Measurements from ENCODE around the gene ZG16. TPM values are rescaled to one million over a fixed set of nuclear protein-coding genes. Genes with fewer than 3 reads are reported as not detected.
"Not testable (repeated sequence)": the region's sequence is repeated elsewhere in the genome, so short reads cannot be mapped to it uniquely, and the experiment has no call there.

The ZG16 gene
- total RNA-seq, 1 experiment from 2014 or later: not detected

GRCh38 chr16:29791845-29792807, 14.1 kb downstream of the ZG16 start (continued):
- TF ChIP-seq ZNF281 (CRISPR knock-in tag; IDR thresholded peaks at IDR 0.05) (no peak), FOXK1 (CRISPR knock-in tag; IDR thresholded peaks at IDR 0.05) (no peak), HMGA2 (CRISPR knock-in tag; IDR thresholded peaks at IDR 0.05) (no peak), CTCF (IDR thresholded peaks at IDR 0.05) (no peak), HMGXB4 (CRISPR knock-in tag; IDR thresholded peaks at IDR 0.05) (no peak), TP53 (CRISPR knock-in tag; IDR thresholded peaks at IDR 0.05) (no peak)

GRCh38 chr16:29793153-29793552, 15.1 kb downstream of the ZG16 start:
- H3K9me3 Mint-ChIP-seq; H3K27me3 Mint-ChIP-seq (ENCODE audit: low read depth); DNase-seq (ENCODE audit: low spot score); H3K27ac Mint-ChIP-seq; H3K4me3 Mint-ChIP-seq; ATAC-seq: not testable (repeated sequence)
- POLR2A ChIA-PET: interaction anchor here (0.6 kb wide), 1 partner anchor 24 kb away, joined by 4 read pairs; no protein-coding TSS in a partner anchor
- Mint-ChIP-seq H3K36me3 (peaks cover 35% of the 10 kb centered on the region), H3K4me1 (peaks cover 21% of the 10 kb centered on the region)
- CTCF ChIA-PET: interaction anchor here (1.1 kb wide), 1 partner anchor 8 kb away, joined by 7 read pairs; no protein-coding TSS in a partner anchor

GRCh38 chr16:29794231-29794710, 16.2 kb downstream of the ZG16 start:
- DNase-seq (ENCODE audit: low spot score): no peak
- Mint-ChIP-seq H3K27ac (no peak overlapping the region), H3K36me3 (peaks cover 46% of the 10 kb centered on the region), H3K4me3 (no peak overlapping the region), H3K4me1 (peaks cover 21% of the 10 kb centered on the region), H3K9me3 (no peaks in the 10 kb centered on the region), H3K27me3 (ENCODE audit: low read depth) (no peaks in the 10 kb centered on the region)
- ChIA-PET CTCF (interaction anchor here (1.3 kb wide), 1 partner anchor 22 kb away, joined by 4 read pairs; the partner anchor contains the start of gene PAGR1), POLR2A (no interaction called here)
- ATAC-seq: no peak
- TF ChIP-seq NFYB (CRISPR knock-in tag; conservative IDR thresholded peaks at IDR 0.05; ENCODE audit: low read depth) (no peak), MXD4 (CRISPR knock-in tag; IDR thresholded peaks at IDR 0.05; ENCODE audit: borderline replicate concordance) (no peak), OVOL2 (CRISPR knock-in tag; IDR thresholded peaks at IDR 0.05; ENCODE audit: borderline replicate concordance) (no peak), ZMAT4 (CRISPR knock-in tag; IDR thresholded peaks at IDR 0.05) (no peak)

GRCh38 chr16:29802416-29802935, 24.4 kb downstream of the ZG16 start:
- no peaks in the 10 kb centered on the region for H3K9me3 Mint-ChIP-seq
- no peak for ATAC-seq
- H3K36me3 Mint-ChIP-seq: peaks cover 47% of the 10 kb centered on the region
- peaks cover 22% of the 10 kb centered on the region for H3K4me1 Mint-ChIP-seq
- no peak overlapping the region for H3K4me3 Mint-ChIP-seq
- H3K27me3 Mint-ChIP-seq (ENCODE audit: low read depth): no peaks in the 10 kb centered on the region
- POLR2A ChIA-PET: interaction anchor here (1.0 to 1.1 kb wide), 2 partner anchors 12 to 13 kb away, joined by 3 to 5 read pairs; partner anchors contain the start of gene PAGR1
- CTCF ChIA-PET: interaction anchor here (0.7 to 2.8 kb wide), 3 partner anchors 13 to 1098 kb away, joined by 3 to 11 read pairs (median 3); partner anchors contain the start of gene PAGR1
- peak overlapping the region; percentile 90; the same call in 1 of the 2 replicates for H3K27ac Mint-ChIP-seq
- no peak for DNase-seq (ENCODE audit: low spot score)
- TF ChIP-seq ZSCAN18 (CRISPR knock-in tag; IDR thresholded peaks at IDR 0.05) (no peak), ZNF532 (CRISPR knock-in tag; IDR thresholded peaks at IDR 0.05; ENCODE audit: borderline replicate concordance) (no peak)

Data from WTC11 (cell line).